Measurements from ENCODE around the gene ZFAND4. TPM values are rescaled to one million over a fixed set of nuclear protein-coding genes. Genes with fewer than 3 reads are reported as not detected.

ZFAND4 gene
- total and polyA plus RNA-seq, 10 of the 15 experiments (the other 5 are each of a cell fraction or from before 2014, with no cell fraction given), result 4.7 to 20.8 (median 12.8) TPM

DNA sequence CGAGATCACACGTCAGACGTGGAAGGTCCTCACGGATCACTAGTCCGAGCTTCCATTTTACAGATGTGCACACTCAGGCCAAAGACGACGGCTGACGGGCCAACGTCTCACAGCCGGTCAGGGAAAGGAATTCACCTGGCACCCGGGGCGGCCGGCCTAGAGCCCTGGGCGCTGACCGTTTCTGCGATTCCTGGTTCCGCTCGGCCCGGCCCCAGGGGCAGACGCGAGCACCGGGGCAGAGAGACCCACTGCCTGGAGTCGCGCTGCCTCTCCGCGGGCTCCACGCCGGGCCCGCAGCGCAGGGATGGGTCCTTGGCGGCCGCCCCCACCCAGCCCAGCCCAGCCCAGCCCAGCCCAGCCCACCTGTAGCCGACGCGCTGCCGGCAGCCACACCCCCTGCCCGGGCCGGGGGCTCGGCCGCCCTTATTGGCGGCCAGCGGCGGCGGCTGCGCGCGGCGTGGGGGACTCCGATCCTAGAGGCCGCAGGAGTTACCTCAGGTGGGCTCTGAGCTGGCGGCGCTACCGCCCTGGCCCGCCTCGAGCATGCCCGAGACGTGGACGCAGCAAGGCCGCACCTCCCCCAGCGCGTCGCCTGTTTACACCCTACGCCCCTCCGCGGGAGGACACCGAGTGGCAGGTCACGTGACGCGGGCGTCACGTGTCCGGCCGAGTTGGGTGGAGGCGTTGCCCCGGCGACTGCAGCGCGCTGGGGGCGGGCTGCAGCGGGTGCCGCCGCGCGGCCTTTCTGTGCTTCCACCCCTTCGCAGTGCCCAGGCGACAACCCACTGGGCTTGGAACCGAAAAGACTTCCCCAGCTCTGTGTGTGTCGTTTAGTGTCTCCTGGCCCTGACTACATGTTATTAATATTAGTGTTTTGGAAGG, 78.1 kb downstream of the ZFAND4 start (continued):
- TF ChIP-seq, protein P1, sequence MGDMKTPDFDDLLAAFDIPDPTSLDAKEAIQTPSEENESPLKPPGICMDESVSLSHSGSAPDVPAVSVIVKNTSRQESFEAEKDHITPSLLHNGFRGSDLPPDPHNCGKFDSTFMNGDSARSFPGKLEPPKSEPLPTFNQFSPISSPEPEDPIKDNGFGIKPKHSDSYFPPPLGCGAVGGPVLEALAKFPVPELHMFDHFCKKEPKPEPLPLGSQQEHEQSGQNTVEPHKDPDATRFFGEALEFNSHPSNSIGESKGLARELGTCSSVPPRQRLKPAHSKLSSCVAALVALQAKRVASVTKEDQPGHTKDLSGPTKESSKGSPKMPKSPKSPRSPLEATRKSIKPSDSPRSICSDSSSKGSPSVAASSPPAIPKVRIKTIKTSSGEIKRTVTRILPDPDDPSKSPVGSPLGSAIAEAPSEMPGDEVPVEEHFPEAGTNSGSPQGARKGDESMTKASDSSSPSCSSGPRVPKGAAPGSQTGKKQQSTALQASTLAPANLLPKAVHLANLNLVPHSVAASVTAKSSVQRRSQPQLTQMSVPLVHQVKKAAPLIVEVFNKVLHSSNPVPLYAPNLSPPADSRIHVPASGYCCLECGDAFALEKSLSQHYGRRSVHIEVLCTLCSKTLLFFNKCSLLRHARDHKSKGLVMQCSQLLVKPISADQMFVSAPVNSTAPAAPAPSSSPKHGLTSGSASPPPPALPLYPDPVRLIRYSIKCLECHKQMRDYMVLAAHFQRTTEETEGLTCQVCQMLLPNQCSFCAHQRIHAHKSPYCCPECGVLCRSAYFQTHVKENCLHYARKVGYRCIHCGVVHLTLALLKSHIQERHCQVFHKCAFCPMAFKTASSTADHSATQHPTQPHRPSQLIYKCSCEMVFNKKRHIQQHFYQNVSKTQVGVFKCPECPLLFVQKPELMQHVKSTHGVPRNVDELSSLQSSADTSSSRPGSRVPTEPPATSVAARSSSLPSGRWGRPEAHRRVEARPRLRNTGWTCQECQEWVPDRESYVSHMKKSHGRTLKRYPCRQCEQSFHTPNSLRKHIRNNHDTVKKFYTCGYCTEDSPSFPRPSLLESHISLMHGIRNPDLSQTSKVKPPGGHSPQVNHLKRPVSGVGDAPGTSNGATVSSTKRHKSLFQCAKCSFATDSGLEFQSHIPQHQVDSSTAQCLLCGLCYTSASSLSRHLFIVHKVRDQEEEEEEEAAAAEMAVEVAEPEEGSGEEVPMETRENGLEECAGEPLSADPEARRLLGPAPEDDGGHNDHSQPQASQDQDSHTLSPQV (IDR thresholded peaks at IDR 0.05), result no peak
- TF ChIP-seq, protein P2, sequence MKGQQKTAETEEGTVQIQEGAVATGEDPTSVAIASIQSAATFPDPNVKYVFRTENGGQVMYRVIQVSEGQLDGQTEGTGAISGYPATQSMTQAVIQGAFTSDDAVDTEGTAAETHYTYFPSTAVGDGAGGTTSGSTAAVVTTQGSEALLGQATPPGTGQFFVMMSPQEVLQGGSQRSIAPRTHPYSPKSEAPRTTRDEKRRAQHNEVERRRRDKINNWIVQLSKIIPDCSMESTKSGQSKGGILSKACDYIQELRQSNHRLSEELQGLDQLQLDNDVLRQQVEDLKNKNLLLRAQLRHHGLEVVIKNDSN (IDR thresholded peaks at IDR 0.05; ENCODE audit: borderline replicate concordance, extremely low read length, insufficient read depth, low read depth, low read length), result peak; percentile 100
- TF ChIP-seq, protein P3, sequence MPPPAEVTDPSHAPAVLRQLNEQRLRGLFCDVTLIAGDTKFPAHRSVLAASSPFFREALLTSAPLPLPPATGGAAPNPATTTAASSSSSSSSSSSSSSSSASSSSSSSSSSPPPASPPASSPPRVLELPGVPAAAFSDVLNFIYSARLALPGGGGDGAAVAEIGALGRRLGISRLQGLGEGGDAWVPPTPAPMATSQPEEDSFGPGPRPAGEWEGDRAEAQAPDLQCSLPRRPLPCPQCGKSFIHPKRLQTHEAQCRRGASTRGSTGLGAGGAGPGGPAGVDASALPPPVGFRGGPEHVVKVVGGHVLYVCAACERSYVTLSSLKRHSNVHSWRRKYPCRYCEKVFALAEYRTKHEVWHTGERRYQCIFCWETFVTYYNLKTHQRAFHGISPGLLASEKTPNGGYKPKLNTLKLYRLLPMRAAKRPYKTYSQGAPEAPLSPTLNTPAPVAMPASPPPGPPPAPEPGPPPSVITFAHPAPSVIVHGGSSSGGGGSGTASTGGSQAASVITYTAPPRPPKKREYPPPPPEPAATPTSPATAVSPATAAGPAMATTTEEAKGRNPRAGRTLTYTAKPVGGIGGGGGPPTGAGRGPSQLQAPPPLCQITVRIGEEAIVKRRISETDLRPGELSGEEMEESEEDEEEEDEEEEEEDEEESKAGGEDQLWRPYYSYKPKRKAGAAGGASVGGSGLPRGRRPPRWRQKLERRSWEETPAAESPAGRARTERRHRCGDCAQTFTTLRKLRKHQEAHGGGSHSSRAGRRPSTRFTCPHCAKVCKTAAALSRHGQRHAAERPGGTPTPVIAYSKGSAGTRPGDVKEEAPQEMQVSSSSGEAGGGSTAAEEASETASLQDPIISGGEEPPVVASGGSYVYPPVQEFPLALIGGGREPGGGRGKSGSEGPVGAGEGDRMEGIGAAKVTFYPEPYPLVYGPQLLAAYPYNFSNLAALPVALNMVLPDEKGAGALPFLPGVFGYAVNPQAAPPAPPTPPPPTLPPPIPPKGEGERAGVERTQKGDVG (CRISPR knock-in tag; IDR thresholded peaks at IDR 0.05), result peak; percentile 89
- no peak for TF ChIP-seq JUND (IDR thresholded peaks at IDR 0.05; ENCODE audit: low read depth, low read length)
- no peak for TF ChIP-seq ZNF384 (IDR thresholded peaks at IDR 0.05; ENCODE audit: borderline replicate concordance, low read depth, low read length)
- TF ChIP-seq, protein P4, sequence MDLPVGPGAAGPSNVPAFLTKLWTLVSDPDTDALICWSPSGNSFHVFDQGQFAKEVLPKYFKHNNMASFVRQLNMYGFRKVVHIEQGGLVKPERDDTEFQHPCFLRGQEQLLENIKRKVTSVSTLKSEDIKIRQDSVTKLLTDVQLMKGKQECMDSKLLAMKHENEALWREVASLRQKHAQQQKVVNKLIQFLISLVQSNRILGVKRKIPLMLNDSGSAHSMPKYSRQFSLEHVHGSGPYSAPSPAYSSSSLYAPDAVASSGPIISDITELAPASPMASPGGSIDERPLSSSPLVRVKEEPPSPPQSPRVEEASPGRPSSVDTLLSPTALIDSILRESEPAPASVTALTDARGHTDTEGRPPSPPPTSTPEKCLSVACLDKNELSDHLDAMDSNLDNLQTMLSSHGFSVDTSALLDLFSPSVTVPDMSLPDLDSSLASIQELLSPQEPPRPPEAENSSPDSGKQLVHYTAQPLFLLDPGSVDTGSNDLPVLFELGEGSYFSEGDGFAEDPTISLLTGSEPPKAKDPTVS (IDR thresholded peaks at IDR 0.05; ENCODE audit: low read depth, low read length), result no peak
- no peak for TF ChIP-seq CHD1 (IDR thresholded peaks at IDR 0.05; ENCODE audit: low read depth, low read length)
- no peak for TF ChIP-seq JUNB (IDR thresholded peaks at IDR 0.05)
- TF ChIP-seq FOXM1 (IDR thresholded peaks at IDR 0.05; ENCODE audit: low read depth, low read length), result no peak
- peak; percentile 87 for TF ChIP-seq IKZF1 (conservative IDR thresholded peaks at IDR 0.05)
- TF ChIP-seq SREBF2 (IDR thresholded peaks at IDR 0.05; ENCODE audit: low read length), result no peak
- TF ChIP-seq ASH2L (IDR thresholded peaks at IDR 0.05; ENCODE audit: borderline replicate concordance, low read depth), result no peak
- peak; percentile 35; the same call in 1 of the 2 replicates for TF ChIP-seq SMC3 (IDR thresholded peaks at IDR 0.05; ENCODE audit: borderline replicate concordance, low read length)
- peak; percentile 87 for TF ChIP-seq TARDBP (IDR thresholded peaks at IDR 0.05; ENCODE audit: borderline replicate concordance)
- no peak for TF ChIP-seq CBX3 (IDR thresholded peaks at IDR 0.05; ENCODE audit: borderline replicate concordance, low read depth)
- TF ChIP-seq MEF2A (IDR thresholded peaks at IDR 0.05; ENCODE audit: insufficient read depth, low read depth, low read length), result no peak
- TF ChIP-seq RB1 (IDR thresholded peaks at IDR 0.05; ENCODE audit: borderline replicate concordance), result peak; percentile 47; the same call in 1 of the 2 replicates
- TF ChIP-seq RBBP5 (conservative IDR thresholded peaks at IDR 0.05), result no peak
- 0 out of 2 replicates have a peak, but pooled peaks have one; percentile 27 for TF ChIP-seq ZNF217 (IDR thresholded peaks at IDR 0.05)
- peak; percentile 75 for TF ChIP-seq CREM (IDR thresholded peaks at IDR 0.05; ENCODE audit: low read depth)
- peak; percentile 77; the same call in 1 of the 2 replicates for TF ChIP-seq CBX5 (IDR thresholded peaks at IDR 0.05; ENCODE audit: low read depth)
